GM19239 (cell line): ENCODE measurements around the gene SNX10.

Source experiments
- DNase-seq: peaks from one replicate; pipeline ENCODE4 v3.0.0; 2011; ENCODE audit warnings: low spot score; ENCODE audit not compliant: insufficient read length
- FAIRE-seq: peaks from 2 replicates; lab custom pipeline; 2011; peaks lifted over from hg19 to GRCh38; lab: Jason Lieb, UNC

Gene SNX10

GRCh38 chr7:26365077-26365900 lies 73.6 kb downstream of the SNX10 start:
- no peak for DNase-seq
- peak; percentile 91 for FAIRE-seq

GRCh38 chr7:26365901-26366275 lies 74.2 kb downstream of the SNX10 start:
- FAIRE-seq (no peak), DNase-seq (no peak)

GRCh38 chr7:26367219-26367711 lies 75.6 kb downstream of the SNX10 start:
- DNase-seq (no peak), FAIRE-seq (no peak)

- FAIRE-seq, result no peak
Observed at GRCh38 chr7:26368542-26368941, 76.9 kb downstream of the SNX10 start.

GRCh38 chr7:26369593-26369992 lies 77.9 kb downstream of the SNX10 start:
- FAIRE-seq (peak; percentile 86), DNase-seq (no peak)

More at GRCh38 chr7:26368542-26368941, 76.9 kb downstream of the SNX10 start:
- DNase-seq, result no peak

GRCh38 chr7:26370011-26370410 lies 78.3 kb downstream of the SNX10 start:
- no peak for FAIRE-seq
- DNase-seq, result no peak

- FAIRE-seq (peak; percentile 39), DNase-seq (no peak)
Observed at GRCh38 chr7:26372249-26372648, 80.6 kb downstream of the SNX10 start.

- DNase-seq, result no peak
- peak; percentile 68 for FAIRE-seq
Observed at GRCh38 chr7:26372704-26373103, 81.0 kb downstream of the SNX10 start.

GRCh38 chr7:26374647-26375373 lies 83.1 kb downstream of the SNX10 start:
- DNase-seq (no peak), FAIRE-seq (peak; percentile 68)

- DNase-seq, result no peak
- no peak for FAIRE-seq
Observed at GRCh38 chr7:26375726-26376174, 84.1 kb downstream of the SNX10 start.

- DNase-seq (peak; percentile 30), FAIRE-seq (no peak)
Observed at GRCh38 chr7:26376175-26376917, 84.7 kb downstream of the SNX10 start.

GRCh38 chr7:26378016-26378415 lies 86.4 kb downstream of the SNX10 start:
- DNase-seq, result no peak
- FAIRE-seq, result peak; percentile 59

GRCh38 chr7:26379711-26380110 lies 88.0 kb downstream of the SNX10 start:
- FAIRE-seq (no peak), DNase-seq (no peak)

- DNase-seq, result no peak
- FAIRE-seq, result no peak
Observed at GRCh38 chr7:26381476-26382353, 90.1 kb downstream of the SNX10 start.

- FAIRE-seq (peak; percentile 4), DNase-seq (no peak)
Observed at GRCh38 chr7:26385240-26385639, 93.6 kb downstream of the SNX10 start.

GRCh38 chr7:26387731-26388130 lies 96.1 kb downstream of the SNX10 start:
- no peak for FAIRE-seq

GRCh38 chr7:26388256-26388655 lies 96.6 kb downstream of the SNX10 start:
- FAIRE-seq (peak; percentile 95), DNase-seq (no peak)

More at GRCh38 chr7:26387731-26388130, 96.1 kb downstream of the SNX10 start:
- DNase-seq, result no peak

GRCh38 chr7:26390016-26390415 lies 98.4 kb downstream of the SNX10 start:
- peak; percentile 31 for FAIRE-seq
- DNase-seq, result no peak

GRCh38 chr7:26393818-26394217 lies 102.2 kb downstream of the SNX10 start:
- DNase-seq (no peak), FAIRE-seq (peak; percentile 40)
